Panc1 (cell line): Measurements from ENCODE around the gene MEGF6.

Source experiments
- POLR2AphosphoS5 ChIP-seq: IDR thresholded peaks from 2 replicates; pipeline ENCODE4 v1.6.1; 2012; ENCODE audit warnings: mild to moderate bottlenecking, low read depth, low read length, moderate library complexity
- TF ChIP-seq, protein P1 (sequence below): fragments of 450-650 bp; IDR thresholded peaks from 2 replicates; pipeline ENCODE4 v1.5.1; 2017; ENCODE audit warnings: mild to moderate bottlenecking
- TF ChIP-seq, protein P2 (sequence below), 2 experiments: IDR thresholded peaks; 2 replicates each; pipeline ENCODE4 v1.6.1; 2011 to 2012; ENCODE audit warnings: low read depth in 2 of 2, control low read depth in 1 of 2, low read length in 1 of 2, mild to moderate bottlenecking in 1 of 2, moderate library complexity in 1 of 2; ENCODE audit not compliant: insufficient read depth in 1 of 2

- TF ChIP-seq, protein P1, sequence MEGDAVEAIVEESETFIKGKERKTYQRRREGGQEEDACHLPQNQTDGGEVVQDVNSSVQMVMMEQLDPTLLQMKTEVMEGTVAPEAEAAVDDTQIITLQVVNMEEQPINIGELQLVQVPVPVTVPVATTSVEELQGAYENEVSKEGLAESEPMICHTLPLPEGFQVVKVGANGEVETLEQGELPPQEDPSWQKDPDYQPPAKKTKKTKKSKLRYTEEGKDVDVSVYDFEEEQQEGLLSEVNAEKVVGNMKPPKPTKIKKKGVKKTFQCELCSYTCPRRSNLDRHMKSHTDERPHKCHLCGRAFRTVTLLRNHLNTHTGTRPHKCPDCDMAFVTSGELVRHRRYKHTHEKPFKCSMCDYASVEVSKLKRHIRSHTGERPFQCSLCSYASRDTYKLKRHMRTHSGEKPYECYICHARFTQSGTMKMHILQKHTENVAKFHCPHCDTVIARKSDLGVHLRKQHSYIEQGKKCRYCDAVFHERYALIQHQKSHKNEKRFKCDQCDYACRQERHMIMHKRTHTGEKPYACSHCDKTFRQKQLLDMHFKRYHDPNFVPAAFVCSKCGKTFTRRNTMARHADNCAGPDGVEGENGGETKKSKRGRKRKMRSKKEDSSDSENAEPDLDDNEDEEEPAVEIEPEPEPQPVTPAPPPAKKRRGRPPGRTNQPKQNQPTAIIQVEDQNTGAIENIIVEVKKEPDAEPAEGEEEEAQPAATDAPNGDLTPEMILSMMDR = no peak
- TF ChIP-seq POLR2AphosphoS5 = no peak
- TF ChIP-seq, protein P2, sequence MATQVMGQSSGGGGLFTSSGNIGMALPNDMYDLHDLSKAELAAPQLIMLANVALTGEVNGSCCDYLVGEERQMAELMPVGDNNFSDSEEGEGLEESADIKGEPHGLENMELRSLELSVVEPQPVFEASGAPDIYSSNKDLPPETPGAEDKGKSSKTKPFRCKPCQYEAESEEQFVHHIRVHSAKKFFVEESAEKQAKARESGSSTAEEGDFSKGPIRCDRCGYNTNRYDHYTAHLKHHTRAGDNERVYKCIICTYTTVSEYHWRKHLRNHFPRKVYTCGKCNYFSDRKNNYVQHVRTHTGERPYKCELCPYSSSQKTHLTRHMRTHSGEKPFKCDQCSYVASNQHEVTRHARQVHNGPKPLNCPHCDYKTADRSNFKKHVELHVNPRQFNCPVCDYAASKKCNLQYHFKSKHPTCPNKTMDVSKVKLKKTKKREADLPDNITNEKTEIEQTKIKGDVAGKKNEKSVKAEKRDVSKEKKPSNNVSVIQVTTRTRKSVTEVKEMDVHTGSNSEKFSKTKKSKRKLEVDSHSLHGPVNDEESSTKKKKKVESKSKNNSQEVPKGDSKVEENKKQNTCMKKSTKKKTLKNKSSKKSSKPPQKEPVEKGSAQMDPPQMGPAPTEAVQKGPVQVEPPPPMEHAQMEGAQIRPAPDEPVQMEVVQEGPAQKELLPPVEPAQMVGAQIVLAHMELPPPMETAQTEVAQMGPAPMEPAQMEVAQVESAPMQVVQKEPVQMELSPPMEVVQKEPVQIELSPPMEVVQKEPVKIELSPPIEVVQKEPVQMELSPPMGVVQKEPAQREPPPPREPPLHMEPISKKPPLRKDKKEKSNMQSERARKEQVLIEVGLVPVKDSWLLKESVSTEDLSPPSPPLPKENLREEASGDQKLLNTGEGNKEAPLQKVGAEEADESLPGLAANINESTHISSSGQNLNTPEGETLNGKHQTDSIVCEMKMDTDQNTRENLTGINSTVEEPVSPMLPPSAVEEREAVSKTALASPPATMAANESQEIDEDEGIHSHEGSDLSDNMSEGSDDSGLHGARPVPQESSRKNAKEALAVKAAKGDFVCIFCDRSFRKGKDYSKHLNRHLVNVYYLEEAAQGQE (IDR thresholded peaks at IDR 0.05; ENCODE audit: insufficient read depth in 1 of 2, low read depth in 2 of 2, low read length in 1 of 2) = no peak
Observed at GRCh38 chr1:3636531-3636930, 25.2 kb upstream of the MEGF6 start.
